Measurements from ENCODE around the gene SCMH1.

The SCMH1 gene

GRCh38 chr1:41103766-41104165 lies 138.3 kb downstream of the SCMH1 start:
- Histone ChIP-seq H3K4me3 (ENCODE audit: low read length) (no peak overlapping the region), H3K27ac (ENCODE audit: low read depth, low read length) (no peak overlapping the region), H3F3A (ENCODE audit: control insufficient read depth, insufficient read depth) (no peaks in the 10 kb centered on the region), H3K9me2 (replicated peaks; ENCODE audit: control insufficient read depth, low read length) (no peaks in the 10 kb centered on the region), H3K79me2 (ENCODE audit: control insufficient read depth, low read length) (no peaks in the 10 kb centered on the region), H3K4me1 (ENCODE audit: control insufficient read depth, low read length) (no peaks in the 10 kb centered on the region), H3K4me2 (ENCODE audit: low read length) (no peak overlapping the region), H3K9me3 (ENCODE audit: control insufficient read depth, insufficient read depth, low read length) (no peaks in the 10 kb centered on the region), H3K36me3 (ENCODE audit: control insufficient read depth, low read length) (peaks cover 14% of the 10 kb centered on the region), H3K27me3 (ENCODE audit: control insufficient read depth, low read length) (no peaks in the 10 kb centered on the region), H4K20me1 (ENCODE audit: control insufficient read depth, insufficient read depth, low read depth, low read length) (no peaks in the 10 kb centered on the region)
- TF ChIP-seq CTCF (IDR thresholded peaks at IDR 0.05; ENCODE audit: low read depth, low read length, poor library complexity, severe bottlenecking) (no peak), EZH2phosphoT487 (IDR thresholded peaks at IDR 0.05; ENCODE audit: borderline replicate concordance, low read length) (no peak)

GRCh38 chr1:41102653-41103052 lies 139.5 kb downstream of the SCMH1 start:
- no peaks in the 10 kb centered on the region for H3K9me3 ChIP-seq (ENCODE audit: control insufficient read depth, insufficient read depth, low read length)
- H3K27me3 ChIP-seq (ENCODE audit: control insufficient read depth, low read length), result no peaks in the 10 kb centered on the region
- TF ChIP-seq EZH2phosphoT487 (IDR thresholded peaks at IDR 0.05; ENCODE audit: borderline replicate concordance, low read length), result no peak
- TF ChIP-seq CTCF (IDR thresholded peaks at IDR 0.05; ENCODE audit: low read depth, low read length, poor library complexity, severe bottlenecking), result no peak
- H3K4me3 ChIP-seq (ENCODE audit: low read length), result no peak overlapping the region
- H3F3A ChIP-seq (ENCODE audit: control insufficient read depth, insufficient read depth), result no peaks in the 10 kb centered on the region
- no peaks in the 10 kb centered on the region for H3K4me1 ChIP-seq (ENCODE audit: control insufficient read depth, low read length)
- no peaks in the 10 kb centered on the region for H3K79me2 ChIP-seq (ENCODE audit: control insufficient read depth, low read length)
- peaks cover 11% of the 10 kb centered on the region for H3K36me3 ChIP-seq (ENCODE audit: control insufficient read depth, low read length)
- H3K9me2 ChIP-seq (replicated peaks; ENCODE audit: control insufficient read depth, low read length), result no peaks in the 10 kb centered on the region
- H3K4me2 ChIP-seq (ENCODE audit: low read length), result no peak overlapping the region
- no peak overlapping the region for H3K27ac ChIP-seq (ENCODE audit: low read depth, low read length)
- no peaks in the 10 kb centered on the region for H4K20me1 ChIP-seq (ENCODE audit: control insufficient read depth, insufficient read depth, low read depth, low read length)

- no peaks in the 10 kb centered on the region for H4K20me1 ChIP-seq (ENCODE audit: control insufficient read depth, insufficient read depth, low read depth, low read length)
- H3K4me2 ChIP-seq (ENCODE audit: low read length), result no peak overlapping the region
- no peaks in the 10 kb centered on the region for H3K9me3 ChIP-seq (ENCODE audit: control insufficient read depth, insufficient read depth, low read length)
- no peak overlapping the region for H3K27ac ChIP-seq (ENCODE audit: low read depth, low read length)
- H3F3A ChIP-seq (ENCODE audit: control insufficient read depth, insufficient read depth), result no peaks in the 10 kb centered on the region
- no peak overlapping the region for H3K4me3 ChIP-seq (ENCODE audit: low read length)
- no peaks in the 10 kb centered on the region for H3K27me3 ChIP-seq (ENCODE audit: control insufficient read depth, low read length)
- H3K9me2 ChIP-seq (replicated peaks; ENCODE audit: control insufficient read depth, low read length), result no peaks in the 10 kb centered on the region
- H3K79me2 ChIP-seq (ENCODE audit: control insufficient read depth, low read length), result no peaks in the 10 kb centered on the region
- TF ChIP-seq EZH2phosphoT487 (IDR thresholded peaks at IDR 0.05; ENCODE audit: borderline replicate concordance, low read length) (no peak), CTCF (IDR thresholded peaks at IDR 0.05; ENCODE audit: low read depth, low read length, poor library complexity, severe bottlenecking) (no peak)
- no peaks in the 10 kb centered on the region for H3K4me1 ChIP-seq (ENCODE audit: control insufficient read depth, low read length)
- H3K36me3 ChIP-seq (ENCODE audit: control insufficient read depth, low read length), result peaks cover 8% of the 10 kb centered on the region
Measured at GRCh38 chr1:41101950-41102607, 140.0 kb downstream of the SCMH1 start.
